DMS53 treated with DMSO at 0.1 percent for 48 hours (cell line): ENCODE data around the gene KLHL26.

Experiments used
- DNase-seq: peaks from one replicate; lab custom pipeline; 2025; ENCODE audit not compliant: unreplicated experiment; lab: John Stamatoyannopoulos, UW

The KLHL26 gene

DNA sequence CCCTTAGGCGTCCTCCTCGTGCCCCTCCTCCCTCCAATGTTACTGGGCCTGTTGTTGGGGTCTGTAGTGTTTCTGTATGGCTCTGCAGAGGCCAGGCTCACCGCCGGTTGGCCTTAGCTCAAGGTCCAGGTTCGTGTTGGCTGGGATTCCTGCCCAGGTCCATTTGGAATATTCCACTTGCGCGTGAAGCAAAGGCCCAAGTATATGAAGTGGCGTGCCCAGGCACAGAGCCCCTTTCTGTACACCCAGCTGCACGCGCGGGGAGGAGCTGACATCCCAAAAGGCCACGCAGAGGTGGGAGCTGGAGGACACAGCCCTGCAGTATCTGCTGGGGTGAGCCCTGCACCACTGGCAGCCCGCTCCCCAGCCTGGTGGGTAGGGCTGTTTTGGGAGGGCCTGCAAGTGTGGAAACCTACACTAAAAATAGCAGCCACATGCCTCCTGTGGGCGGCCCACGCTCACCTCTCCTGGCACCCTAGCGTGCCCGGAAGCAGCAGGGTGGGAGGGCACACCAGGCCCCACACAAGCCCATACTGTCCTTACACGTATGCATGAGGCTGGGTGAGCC lies 76.8 kb downstream of the KLHL26 start:
- DNase-seq = no peak

DNA sequence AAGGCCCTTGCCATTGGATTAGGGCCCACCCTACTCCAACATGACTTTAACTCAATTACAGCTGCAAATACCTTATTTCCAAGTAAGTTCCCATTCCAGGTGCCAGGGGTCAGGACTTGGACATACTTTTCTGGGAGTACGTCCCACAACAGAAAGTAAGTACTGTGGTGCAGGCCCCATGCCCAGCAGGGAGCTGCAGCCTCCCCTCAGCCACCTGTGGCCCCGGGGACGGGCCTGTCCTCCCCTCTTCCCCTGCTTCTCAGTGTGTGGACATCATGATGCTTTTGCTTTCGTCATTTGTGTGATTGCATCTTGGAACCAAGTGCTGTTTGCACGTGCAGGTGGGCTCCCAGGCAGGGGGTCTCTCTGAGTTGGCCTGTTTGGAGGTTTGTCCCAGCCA lies 78.6 kb downstream of the KLHL26 start:
- no peak for DNase-seq

DNA sequence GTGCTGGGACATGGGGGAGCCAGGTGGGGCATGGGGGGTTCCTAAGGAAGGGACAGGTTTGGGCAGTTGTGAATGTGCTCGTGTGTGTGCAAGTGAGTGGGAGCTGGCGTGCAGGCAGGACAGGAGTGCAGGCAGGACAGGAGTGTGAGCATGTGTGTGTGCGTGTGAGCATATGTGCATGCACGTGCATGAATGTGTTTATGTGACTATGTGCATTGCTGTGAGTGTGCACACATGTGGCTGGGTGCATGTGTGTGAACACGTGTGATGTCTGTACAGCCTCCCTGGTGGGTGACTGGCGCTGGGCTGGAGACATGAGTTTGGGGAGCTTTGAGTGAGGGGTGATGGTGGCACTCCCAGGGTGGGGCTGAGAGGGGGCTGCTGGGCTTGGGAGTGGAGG lies 80.0 kb downstream of the KLHL26 start:
- no peak for DNase-seq

- no peak for DNase-seq
Measured at GRCh38 chr19:18717601-18718000, 80.8 kb downstream of the KLHL26 start.

DNA sequence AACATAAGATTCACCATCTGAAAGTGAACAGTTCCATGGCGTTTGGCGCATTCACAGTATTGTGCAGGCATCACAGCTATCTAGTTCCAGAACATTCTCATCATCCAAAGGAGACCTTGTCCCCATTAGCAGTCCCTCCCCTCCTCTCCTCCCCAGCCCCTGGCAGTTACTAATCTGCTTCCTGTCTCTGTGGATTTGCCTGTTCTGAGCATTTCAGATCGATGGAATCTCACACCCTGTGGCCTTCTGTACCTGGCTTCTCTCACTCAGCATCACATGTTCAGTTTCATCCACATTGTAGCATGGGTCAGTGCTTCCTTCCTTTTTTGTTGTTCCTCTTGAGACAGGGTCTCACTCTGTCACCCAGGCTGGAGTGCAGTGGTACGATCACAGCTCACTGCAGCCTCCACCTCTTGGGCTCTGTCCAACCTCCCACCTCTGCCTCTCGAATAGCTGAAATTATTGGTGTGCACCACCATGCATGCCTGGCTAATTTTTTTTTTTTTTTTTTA lies 81.2 kb downstream of the KLHL26 start:
- no peak for DNase-seq

- DNase-seq = no peak
Measured at GRCh38 chr19:18718846-18719458, 82.1 kb downstream of the KLHL26 start.

- DNase-seq = no peak
Measured at GRCh38 chr19:18719541-18719940, 82.7 kb downstream of the KLHL26 start.
